Rectal smooth muscle tissue (tissue), 1 donor: ENCODE results near the gene KRTAP9-7.
"Not testable (repeated sequence)": the region's sequence is repeated elsewhere in the genome, so short reads cannot be mapped to it uniquely, and the experiment has no call there.

Experiments
- H3K27ac ChIP-seq: one replicate; pipeline ENCODE4 v1.7.0; 2013; ENCODE audit warnings: low read depth, low read length, inconsistent platforms
- H3K27me3 ChIP-seq: one replicate; pipeline ENCODE4 v1.7.0; 2013; ENCODE audit warnings: low read length; ENCODE audit not compliant: control insufficient read depth, insufficient read depth
- H3K36me3 ChIP-seq: one replicate; pipeline ENCODE4 v1.7.0; 2013; ENCODE audit warnings: low read length; ENCODE audit not compliant: control insufficient read depth, insufficient read depth
- H3K4me1 ChIP-seq: one replicate; pipeline ENCODE4 v1.7.0; 2013; ENCODE audit warnings: low read length; ENCODE audit not compliant: control insufficient read depth, insufficient read depth
- H3K4me3 ChIP-seq: one replicate; pipeline ENCODE4 v1.7.0; 2013; ENCODE audit warnings: low read length
- H3K9ac ChIP-seq: one replicate; pipeline ENCODE4 v1.7.0; 2013; ENCODE audit warnings: low read length

The KRTAP9-7 gene

DNA sequence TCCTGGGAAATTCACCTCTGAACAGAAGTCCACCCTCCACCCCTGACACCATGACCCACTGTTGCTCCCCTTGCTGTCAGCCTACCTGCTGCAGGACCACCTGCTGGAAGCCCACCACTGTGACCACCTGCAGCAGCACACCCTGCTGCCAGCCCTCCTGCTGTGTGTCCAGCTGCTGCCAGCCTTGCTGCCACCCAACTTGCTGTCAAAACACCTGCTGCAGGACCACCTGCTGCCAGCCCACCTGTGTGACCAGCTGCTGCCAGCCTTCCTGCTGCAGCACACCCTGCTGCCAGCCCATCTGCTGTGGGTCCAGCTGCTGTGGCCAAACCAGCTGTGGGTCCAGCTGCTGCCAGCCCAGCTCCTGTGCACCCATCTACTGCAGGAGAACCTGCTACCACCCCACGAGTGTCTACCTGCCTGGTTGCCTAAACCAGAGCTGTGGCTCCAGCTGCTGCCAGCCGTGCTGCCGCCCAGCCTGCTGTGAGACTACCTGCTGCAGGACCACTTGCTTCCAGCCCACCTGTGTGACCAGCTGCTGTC lies at the start of gene KRTAP9-7:
Gene KRTAP9-7, plus strand, starts transcription at position 51 of the 543 bp plus-strand sequence. Its CDS starts 0 bp downstream, at position 51.
- H3K36me3 ChIP-seq, H3K4me1 ChIP-seq, H3K4me3 ChIP-seq, H3K27me3 ChIP-seq, H3K9ac ChIP-seq, H3K27ac ChIP-seq: not testable (repeated sequence)

GRCh38 chr17:41226051-41226450 lies 49.4 kb upstream of the KRTAP9-7 start:
- peaks cover 2% of the 10 kb centered on the region for H3K27me3 ChIP-seq
- no peak overlapping the region for H3K27ac ChIP-seq
- H3K4me1 ChIP-seq, result no peaks in the 10 kb centered on the region
- no peaks in the 10 kb centered on the region for H3K36me3 ChIP-seq
- H3K9ac ChIP-seq, result no peak overlapping the region
- H3K4me3 ChIP-seq, result no peak overlapping the region

GRCh38 chr17:41226598-41227095 lies 48.9 kb upstream of the KRTAP9-7 start, which contains the start of gene KRTAP9-2:
Gene KRTAP9-2 (plus strand): TSS chr17:41226648. CDS start chr17:41226655, 7 bp downstream.
- H3K4me1 ChIP-seq, H3K27ac ChIP-seq, H3K9ac ChIP-seq, H3K4me3 ChIP-seq, H3K36me3 ChIP-seq, H3K27me3 ChIP-seq: not testable (repeated sequence)

DNA sequence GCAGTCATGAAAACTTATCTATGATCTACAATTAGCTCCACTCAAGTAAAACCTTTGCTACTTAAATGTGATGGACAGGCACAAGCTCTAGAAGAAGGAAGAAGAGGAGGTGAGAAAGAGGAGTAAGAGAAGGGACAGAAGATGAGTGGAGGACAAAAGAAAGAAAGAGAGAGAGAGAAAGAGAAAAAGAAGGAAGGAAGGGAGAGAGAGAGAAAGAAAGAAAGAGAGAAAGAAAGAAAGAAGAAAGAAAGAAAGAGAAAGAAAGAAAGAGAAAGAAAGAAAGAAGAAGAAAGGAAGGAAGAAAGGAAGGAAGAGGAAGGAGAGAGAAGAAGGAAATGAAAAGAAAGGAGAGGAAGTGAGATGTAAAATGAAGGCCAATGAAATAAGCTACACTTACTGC lies 45.4 kb upstream of the KRTAP9-7 start:
- Histone ChIP-seq H3K9ac (no peak overlapping the region), H3K36me3 (no peaks in the 10 kb centered on the region), H3K27me3 (peaks cover 2% of the 10 kb centered on the region), H3K27ac (no peak overlapping the region), H3K4me3 (no peak overlapping the region), H3K4me1 (no peaks in the 10 kb centered on the region)

GRCh38 chr17:41231731-41232130 lies 43.8 kb upstream of the KRTAP9-7 start:
- no peak overlapping the region for H3K9ac ChIP-seq
- no peak overlapping the region for H3K4me3 ChIP-seq
- H3K36me3 ChIP-seq, result no peaks in the 10 kb centered on the region
- H3K4me1 ChIP-seq, result no peaks in the 10 kb centered on the region
- no peaks in the 10 kb centered on the region for H3K27me3 ChIP-seq
- no peak overlapping the region for H3K27ac ChIP-seq

DNA sequence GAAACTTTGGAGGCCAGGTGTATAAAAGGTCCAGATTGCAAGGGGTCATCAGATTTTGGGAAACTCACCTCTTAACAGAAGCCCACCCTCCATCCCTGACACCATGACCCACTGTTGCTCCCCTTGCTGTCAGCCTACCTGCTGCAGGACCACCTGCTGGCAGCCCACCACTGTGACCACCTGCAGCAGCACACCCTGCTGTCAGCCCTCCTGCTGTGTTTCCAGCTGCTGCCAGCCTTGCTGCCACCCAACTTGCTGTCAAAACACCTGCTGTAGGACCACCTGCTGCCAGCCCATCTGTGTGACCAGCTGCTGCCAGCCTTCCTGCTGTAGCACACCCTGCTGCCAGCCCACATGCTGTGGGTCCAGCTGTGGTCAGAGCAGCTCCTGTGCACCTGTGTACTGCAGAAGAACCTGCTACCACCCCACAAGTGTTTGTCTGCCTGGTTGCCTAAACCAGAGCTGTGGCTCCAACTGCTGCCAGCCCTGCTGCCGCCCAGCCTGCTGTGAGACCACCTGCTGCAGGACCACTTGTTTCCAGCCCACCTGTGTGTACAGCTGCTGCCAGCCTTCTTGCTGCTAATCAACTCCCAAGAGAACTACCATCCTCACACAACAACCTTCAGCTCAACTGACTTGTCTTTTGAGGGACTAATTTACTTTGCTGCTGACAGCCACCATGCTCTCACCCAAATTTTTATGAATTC lies 42.9 kb upstream of the KRTAP9-7 start, which contains the start of gene KRTAP9-3:
Gene KRTAP9-3, plus strand, starts transcription at position 51 of the 707 bp plus-strand sequence. Its CDS starts 53 bp downstream, at position 104.
- not testable (repeated sequence) for H3K27ac ChIP-seq, H3K4me3 ChIP-seq, H3K4me1 ChIP-seq, H3K9ac ChIP-seq, H3K36me3 ChIP-seq, H3K27me3 ChIP-seq

- not testable (repeated sequence) for H3K4me1 ChIP-seq, H3K27ac ChIP-seq, H3K27me3 ChIP-seq, H3K4me3 ChIP-seq, H3K9ac ChIP-seq, H3K36me3 ChIP-seq
These were observed 38.4 kb upstream of the KRTAP9-7 start for GRCh38 chr17:41237116-41237515.

GRCh38 chr17:41237949-41238437 lies 37.5 kb upstream of the KRTAP9-7 start, which contains the start of gene KRTAP9-8:
Gene KRTAP9-8 (plus strand): TSS chr17:41237999. CDS start chr17:41238052, 53 bp downstream.
- not testable (repeated sequence) for H3K9ac ChIP-seq, H3K4me3 ChIP-seq, H3K27me3 ChIP-seq, H3K27ac ChIP-seq, H3K36me3 ChIP-seq, H3K4me1 ChIP-seq

- H3K27ac ChIP-seq, H3K4me1 ChIP-seq, H3K9ac ChIP-seq, H3K27me3 ChIP-seq, H3K36me3 ChIP-seq, H3K4me3 ChIP-seq: not testable (repeated sequence)
These were observed 28.3 kb upstream of the KRTAP9-7 start for GRCh38 chr17:41246995-41247787.

DNA sequence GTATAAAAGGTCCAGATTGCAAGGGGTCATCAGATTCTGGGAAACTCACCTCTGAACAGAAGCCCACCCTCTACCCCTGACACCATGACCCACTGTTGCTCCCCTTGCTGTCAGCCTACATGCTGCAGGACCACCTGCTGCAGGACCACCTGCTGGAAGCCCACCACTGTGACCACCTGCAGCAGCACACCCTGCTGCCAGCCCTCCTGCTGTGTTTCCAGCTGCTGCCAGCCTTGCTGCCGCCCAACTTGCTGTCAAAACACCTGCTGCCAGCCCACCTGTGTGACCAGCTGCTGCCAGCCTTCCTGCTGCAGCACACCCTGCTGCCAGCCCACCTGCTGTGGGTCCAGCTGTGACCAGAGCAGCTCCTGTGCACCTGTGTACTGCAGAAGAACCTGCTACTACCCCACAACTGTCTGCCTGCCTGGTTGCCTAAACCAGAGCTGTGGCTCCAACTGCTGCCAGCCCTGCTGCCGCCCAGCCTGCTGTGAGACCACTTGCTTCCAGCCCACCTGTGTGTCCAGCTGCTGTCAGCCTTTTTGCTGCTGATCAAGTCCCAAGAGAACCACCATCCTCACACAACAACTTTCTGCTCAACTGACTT lies 25.8 kb upstream of the KRTAP9-7 start, which contains the start of gene KRTAP9-4:
Gene KRTAP9-4, plus strand, starts transcription at position 51 of the 604 bp plus-strand sequence. Its CDS starts 34 bp downstream, at position 85.
- not testable (repeated sequence) for H3K36me3 ChIP-seq, H3K27me3 ChIP-seq, H3K4me3 ChIP-seq, H3K27ac ChIP-seq, H3K9ac ChIP-seq, H3K4me1 ChIP-seq

- Histone ChIP-seq H3K9ac (no peak overlapping the region), H3K4me3 (no peak overlapping the region), H3K27me3 (no peaks in the 10 kb centered on the region), H3K4me1 (no peaks in the 10 kb centered on the region), H3K27ac (no peak overlapping the region), H3K36me3 (no peaks in the 10 kb centered on the region)
These were observed 24.2 kb upstream of the KRTAP9-7 start for GRCh38 chr17:41251261-41251660.

DNA sequence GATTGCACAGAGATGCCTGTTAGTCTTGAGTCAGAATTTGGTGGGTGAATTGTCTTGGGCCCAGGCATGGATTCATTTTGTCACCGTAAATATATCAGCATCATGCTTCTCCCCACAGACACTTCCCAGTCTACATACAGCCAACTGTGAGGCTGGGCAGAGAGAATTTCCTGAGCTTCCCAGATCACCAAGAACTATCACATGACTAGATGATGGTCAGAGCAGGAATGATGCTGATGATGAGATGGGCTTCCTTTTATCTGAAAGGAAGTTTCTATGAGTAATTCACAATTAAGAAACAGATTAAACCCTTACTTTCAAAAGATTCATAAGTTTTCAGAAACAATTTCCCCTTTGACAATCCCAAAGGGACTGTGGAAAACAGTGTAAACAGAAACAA lies 20.6 kb upstream of the KRTAP9-7 start:
- Histone ChIP-seq H3K4me3 (no peak overlapping the region), H3K36me3 (no peaks in the 10 kb centered on the region), H3K4me1 (no peaks in the 10 kb centered on the region), H3K9ac (no peak overlapping the region), H3K27ac (no peak overlapping the region), H3K27me3 (no peaks in the 10 kb centered on the region)
